GM18907 (cell line): Measurements from ENCODE around the gene FLNC.

ENCODE experiments used
- ATAC-seq: cut with Tn5 transposase; IDR thresholded peaks from one replicate; pipeline ENCODE4 v1.9.1; 2021; ENCODE audit warnings: mild to moderate bottlenecking, moderate library complexity; ENCODE audit not compliant: unreplicated experiment

The FLNC gene, protein sequence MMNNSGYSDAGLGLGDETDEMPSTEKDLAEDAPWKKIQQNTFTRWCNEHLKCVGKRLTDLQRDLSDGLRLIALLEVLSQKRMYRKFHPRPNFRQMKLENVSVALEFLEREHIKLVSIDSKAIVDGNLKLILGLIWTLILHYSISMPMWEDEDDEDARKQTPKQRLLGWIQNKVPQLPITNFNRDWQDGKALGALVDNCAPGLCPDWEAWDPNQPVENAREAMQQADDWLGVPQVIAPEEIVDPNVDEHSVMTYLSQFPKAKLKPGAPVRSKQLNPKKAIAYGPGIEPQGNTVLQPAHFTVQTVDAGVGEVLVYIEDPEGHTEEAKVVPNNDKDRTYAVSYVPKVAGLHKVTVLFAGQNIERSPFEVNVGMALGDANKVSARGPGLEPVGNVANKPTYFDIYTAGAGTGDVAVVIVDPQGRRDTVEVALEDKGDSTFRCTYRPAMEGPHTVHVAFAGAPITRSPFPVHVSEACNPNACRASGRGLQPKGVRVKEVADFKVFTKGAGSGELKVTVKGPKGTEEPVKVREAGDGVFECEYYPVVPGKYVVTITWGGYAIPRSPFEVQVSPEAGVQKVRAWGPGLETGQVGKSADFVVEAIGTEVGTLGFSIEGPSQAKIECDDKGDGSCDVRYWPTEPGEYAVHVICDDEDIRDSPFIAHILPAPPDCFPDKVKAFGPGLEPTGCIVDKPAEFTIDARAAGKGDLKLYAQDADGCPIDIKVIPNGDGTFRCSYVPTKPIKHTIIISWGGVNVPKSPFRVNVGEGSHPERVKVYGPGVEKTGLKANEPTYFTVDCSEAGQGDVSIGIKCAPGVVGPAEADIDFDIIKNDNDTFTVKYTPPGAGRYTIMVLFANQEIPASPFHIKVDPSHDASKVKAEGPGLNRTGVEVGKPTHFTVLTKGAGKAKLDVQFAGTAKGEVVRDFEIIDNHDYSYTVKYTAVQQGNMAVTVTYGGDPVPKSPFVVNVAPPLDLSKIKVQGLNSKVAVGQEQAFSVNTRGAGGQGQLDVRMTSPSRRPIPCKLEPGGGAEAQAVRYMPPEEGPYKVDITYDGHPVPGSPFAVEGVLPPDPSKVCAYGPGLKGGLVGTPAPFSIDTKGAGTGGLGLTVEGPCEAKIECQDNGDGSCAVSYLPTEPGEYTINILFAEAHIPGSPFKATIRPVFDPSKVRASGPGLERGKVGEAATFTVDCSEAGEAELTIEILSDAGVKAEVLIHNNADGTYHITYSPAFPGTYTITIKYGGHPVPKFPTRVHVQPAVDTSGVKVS (N-terminal part only)

DNA sequence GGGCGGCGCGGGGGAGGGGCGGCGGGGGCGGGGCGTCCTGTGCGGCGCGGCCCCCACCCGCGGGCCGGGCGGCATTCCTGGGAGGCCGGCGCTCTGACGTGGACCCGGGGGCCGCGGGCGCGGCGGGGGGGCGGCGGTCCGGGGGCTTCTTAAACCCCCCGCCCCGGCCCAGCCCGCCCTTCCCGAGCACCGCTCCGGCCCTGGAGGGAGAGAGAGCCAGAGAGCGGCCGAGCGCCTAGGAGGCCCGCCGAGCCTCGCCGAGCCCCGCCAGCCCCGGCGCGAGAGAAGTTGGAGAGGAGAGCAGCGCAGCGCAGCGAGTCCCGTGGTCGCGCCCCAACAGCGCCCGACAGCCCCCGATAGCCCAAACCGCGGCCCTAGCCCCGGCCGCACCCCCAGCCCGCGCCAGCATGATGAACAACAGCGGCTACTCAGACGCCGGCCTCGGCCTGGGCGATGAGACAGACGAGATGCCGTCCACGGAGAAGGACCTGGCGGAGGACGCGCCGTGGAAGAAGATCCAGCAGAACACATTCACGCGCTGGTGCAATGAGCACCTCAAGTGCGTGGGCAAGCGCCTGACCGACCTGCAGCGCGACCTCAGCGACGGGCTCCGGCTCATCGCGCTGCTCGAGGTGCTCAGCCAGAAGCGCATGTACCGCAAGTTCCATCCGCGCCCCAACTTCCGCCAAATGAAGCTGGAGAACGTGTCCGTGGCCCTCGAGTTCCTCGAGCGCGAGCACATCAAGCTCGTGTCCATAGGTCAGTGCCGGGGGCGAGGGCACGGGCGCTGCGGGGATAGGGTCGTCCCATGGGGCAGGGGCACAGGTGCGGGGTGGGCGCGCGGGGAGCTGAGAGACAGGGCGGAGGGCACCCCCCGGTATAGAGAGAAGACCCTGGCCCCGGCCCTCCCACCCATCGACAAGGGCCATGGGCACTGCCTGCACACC is at the start of gene FLNC:
Gene FLNC, plus strand, starts transcription at position 176 of the 947 bp plus-strand sequence. Its CDS starts 232 bp downstream, at position 408.
- ATAC-seq = no peak

DNA sequence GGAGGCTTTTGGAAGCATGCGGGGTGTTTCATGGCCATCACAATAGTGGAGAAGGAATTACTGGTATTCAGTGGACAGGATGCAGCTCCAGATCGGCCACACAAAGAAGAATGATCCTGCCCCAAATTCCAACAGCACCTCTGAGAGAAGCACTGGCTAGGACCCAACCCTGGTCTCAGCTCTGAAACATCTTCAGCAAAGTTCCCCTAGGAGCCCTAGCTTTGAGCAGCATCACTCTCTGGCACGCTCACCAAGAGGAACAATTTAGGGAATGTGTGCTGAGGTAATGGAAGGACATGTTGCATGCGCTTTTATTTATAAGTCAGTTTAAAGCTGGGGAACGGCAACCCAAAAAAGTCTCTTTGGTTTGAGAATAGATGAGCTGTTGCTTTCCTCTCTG is 49.1 kb upstream of the FLNC start:
- no peak for ATAC-seq

DNA sequence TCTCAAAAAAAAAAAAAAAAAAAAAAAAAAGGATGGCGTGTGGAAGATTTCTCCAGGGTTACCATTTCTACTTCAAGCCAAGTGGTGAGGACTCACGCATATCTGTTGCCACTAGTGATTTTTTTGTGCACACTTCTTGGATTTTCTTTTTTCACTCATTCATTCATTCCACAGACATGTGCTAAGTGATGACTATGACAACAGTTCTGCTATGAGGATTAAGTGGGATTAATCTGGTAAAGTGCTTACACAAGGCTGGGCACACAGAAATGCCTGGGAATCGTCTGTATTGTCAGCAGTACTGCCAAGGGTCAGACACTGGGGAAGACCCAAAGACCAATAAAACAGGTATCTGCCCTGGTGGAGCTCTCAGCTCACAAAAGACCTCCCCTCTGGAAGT is 48.4 kb upstream of the FLNC start:
- ATAC-seq = no peak

DNA sequence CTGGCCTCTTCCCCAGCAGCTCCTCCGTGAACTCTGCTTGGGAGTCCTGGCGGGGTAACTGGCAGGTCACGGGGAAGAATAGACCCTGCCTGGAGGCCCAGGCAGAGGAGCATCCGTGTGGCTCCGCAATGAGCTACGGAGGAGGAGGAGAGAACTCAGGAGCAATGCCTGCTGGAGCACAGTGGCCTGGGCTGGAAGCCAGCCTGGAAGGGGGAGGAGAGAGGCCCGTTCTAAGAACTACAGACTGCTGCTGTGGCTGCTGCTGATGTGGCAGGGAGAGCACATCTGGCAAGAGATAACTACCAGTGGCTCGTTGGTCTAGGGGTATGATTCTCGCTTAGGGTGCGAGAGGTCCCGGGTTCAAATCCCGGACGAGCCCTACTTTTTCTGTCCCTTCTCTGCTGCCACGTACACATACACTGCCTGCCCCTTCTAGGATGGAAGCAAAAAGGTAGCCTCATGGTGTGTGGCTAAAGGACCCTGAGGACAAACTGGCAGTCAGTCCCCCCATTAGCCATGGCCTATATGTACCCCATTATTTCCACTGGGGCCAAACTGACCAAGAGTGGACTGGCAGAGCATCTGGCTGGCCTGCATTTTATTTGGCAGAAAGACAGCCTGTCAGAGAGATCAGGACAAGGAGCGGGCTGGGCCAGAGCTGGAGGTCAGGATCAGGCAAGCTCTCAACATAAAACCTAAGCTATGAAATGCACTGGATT is 46.9 kb upstream of the FLNC start:
- ATAC-seq = no peak

DNA sequence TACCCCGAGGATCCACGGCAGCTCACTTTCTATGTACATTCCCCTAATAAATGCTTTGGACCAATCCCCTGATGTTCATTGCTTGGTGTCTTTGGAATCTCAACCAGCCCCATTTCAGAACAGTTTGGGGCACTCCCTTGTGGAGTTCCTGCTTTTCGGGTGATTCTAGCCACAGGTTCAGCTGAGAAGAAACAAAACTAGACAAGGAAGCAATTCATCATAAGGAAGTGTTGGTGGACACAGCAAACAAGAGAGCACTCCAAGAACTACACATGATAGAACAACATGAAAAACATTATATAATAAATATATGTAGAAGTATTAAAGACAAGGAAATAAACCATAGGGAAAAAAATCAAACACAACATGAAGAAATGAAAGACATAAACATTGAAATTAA is 44.5 kb upstream of the FLNC start:
- no peak for ATAC-seq

DNA sequence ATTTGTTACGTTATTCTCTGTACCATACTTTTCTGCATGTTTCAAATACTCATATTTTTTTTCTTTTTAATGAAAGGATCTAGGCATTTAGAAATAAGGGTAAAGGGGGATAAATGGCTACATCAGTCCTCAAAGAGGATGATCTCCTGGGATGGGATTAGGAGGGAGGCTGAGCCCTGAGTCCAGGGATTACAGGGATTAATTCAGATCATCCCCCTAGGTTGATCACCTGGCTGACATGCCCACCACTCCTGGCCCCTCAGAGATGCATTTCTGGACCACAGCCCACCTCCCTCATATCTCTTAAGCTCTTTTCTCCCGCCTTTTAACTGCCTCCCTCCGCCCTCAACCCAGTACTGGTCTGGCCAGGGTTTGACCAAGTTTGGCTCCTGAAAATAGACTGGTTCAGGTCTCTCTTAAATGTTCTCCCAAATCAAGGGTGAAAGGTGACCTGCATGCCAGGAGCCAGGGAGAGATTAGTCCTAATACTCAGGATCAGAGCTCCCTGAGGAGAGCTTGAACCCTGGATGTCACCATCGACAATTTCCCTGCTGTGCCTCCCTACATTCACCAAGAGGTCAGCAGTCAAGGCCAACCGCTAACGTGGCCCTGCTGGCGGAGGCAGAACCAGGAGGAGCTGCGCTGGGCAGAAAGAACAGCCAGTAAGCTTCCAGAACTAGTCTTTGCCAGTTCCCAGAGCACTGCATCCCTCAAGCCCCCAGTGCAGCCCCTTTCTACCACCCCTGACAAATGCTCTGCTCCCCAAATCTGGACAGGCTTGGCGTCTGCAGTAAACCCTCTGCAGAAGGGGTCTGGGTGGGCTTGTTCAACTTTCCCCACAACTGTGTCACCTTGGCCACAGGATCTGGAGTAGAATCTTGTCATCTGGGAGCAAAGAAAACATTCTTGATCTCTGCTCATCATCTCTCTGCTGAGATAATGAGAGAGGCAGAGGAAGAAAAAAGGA is 41.5 kb upstream of the FLNC start:
- no peak for ATAC-seq

DNA sequence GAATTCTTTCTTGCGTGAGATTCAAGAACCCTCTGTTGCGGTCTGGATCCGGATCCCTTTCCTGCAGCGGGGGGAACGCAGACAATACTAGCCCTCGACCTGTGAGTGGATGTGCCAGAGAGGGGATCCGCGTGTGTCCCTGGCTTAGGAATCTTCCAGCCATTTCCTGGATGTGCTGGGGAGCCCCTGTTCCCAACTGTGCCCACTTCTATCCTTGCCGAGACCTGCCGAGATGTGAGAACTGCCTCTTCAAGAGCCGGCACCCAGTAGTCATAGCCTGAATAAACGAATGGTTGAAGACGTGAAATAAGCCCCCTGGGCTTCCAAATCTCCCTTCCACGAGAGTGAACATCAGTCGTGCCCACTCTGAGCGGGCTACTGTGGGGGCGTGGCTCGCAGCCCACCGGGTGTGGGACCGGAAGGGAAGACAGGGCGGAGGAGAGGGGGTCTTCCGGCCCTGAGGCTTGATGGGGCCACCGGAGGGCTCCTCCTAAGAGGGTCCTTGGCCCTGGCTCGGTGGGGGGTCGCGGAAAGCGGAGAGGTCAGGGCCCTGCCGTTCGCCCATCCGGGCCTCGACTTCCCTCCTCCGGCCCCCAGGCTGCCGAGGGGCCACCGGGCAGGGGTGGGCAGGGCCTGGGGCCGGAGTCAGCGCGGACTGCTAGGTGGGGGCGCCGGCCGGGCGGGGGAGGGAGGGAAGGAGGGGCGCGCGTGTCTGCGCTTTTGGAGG is 39.7 kb upstream of the FLNC start:
- peak; percentile 17 for ATAC-seq

DNA sequence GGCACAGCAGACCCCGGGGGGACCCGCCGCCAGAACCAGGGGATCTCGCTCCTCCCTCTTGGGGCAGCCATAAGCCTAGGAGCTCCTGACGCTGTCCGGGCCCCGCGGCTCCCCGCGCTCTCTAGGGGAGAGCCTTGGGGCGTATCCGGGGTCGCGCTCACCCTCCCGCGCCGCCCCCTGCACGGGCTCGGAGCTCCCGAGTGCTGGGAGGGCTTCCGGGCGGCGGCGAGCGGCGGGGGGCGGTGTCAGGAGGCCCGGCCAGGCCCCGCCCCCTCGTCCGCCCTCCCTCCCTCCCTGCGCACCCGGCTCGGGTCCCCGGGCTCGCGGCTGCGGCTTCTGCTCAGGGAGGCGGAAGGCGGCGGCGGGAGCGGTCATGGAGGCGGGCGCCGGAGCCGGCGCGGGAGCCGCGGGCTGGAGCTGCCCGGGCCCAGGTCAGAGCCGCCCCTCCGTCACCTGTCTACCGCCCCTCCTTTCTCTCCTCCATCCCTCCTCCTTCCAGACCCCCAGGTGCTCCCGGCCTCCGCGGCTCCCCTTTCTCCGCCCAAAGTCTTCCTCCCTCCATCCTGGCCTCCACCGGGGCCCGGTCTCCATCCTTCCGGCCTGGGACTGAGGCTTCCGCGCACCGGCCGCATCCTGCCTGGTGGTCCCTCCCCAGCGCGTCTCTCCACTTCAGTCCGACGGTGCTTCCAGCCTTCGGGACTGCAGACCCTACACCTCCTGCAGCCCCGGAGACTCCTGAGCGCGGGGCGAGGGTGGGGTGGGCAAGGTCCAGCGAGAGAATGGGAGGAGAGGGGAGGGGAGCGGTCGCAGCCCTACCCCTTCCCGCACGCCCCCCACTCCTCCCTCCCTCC is 38.9 kb upstream of the FLNC start, which contains the start of gene CCDC136:
Gene CCDC136, plus strand, starts transcription at position 848 of the 851 bp plus-strand sequence. CDS start 444 bp downstream, outside the sequence.
- ATAC-seq = peak; percentile 73

DNA sequence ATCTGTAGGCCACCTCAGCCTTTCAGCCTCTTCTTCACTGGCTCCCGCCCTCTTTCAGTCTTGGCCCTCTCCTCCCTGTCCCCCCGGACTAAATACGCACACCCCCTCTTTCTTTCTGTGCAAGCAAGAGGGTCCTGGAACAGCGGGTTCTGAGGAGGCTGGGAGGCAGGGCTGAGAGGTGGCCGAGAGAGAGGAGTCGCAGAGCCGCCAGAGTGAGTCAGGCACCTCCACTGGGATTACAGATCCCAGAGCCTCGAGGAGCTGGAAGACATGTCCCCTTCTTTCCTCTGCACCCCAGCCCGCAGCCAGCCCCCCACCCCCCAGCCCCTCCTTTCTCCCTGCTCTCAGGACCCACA is 38.3 kb upstream of the FLNC start:
- ATAC-seq = no peak

DNA sequence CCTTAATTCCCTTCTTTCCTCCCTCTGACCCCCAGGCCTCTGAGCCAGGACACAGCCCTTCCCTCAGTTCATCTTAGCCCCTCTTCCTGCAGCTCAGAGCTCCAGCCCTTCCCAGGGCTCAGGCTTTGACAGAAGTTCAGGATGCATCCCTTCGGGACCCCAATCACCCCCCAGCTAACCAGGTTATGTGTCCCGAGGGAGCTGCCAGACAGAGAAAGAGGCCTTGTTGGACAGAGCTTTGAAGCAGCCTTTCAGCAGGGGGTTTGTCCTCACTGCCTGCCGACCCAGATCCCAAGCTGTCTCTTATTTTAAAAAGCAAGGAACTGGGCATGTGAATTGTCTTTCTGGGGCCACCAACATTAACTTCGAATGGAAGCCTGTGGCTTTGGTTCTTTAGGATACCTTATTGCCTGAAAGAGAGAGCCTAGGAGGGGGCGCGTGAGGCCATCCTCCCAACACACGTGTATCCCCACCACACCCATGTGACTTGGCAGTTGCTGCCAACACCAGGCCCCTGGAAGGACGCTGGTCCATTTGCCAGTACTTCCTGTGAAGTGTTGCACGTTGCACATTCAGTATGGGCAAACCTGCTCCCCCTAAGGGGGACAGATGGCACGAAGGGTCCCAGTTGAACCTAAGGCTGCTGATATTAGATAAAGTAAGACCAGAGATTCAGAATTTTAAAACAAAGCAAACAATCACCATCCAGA is 37.6 kb upstream of the FLNC start:
- no peak for ATAC-seq

DNA sequence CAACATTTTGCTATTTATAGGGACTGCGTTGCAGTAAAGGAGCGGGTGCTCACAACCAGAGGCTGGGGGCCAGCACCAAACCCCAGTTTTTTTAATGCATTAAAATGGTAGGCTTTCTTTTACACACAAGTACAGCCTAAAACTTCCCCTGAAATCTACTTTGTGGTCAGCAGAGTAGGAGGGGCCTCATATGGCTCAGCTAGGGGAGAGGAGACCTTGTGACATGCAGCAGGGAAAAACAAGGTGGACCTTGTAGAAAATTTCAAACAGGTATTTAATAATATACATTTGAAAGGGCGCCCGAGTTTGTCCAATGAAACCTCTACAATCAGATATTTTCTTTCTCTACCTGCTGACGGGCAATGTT is 37.0 kb upstream of the FLNC start:
- no peak for ATAC-seq

DNA sequence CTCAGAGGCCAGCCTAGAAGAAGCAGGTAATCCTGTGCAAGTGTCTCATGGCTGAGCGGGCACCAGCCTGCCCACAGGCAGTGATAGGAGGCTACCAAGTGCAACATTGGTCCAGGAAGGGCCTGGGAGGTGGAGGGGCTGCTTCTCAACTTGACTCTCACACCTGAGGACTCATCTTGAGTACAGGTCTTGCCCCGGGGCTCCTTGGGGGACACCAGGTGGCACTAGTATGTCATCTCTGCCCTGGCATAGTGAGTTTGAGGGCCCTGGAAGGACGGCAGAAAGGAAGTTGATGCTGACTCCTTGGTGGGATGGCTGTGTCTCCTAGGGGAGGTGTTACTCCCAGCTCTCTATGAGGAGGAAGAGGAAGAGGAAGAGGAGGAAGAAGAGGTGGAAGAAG is 36.2 kb upstream of the FLNC start:
- ATAC-seq = no peak

DNA sequence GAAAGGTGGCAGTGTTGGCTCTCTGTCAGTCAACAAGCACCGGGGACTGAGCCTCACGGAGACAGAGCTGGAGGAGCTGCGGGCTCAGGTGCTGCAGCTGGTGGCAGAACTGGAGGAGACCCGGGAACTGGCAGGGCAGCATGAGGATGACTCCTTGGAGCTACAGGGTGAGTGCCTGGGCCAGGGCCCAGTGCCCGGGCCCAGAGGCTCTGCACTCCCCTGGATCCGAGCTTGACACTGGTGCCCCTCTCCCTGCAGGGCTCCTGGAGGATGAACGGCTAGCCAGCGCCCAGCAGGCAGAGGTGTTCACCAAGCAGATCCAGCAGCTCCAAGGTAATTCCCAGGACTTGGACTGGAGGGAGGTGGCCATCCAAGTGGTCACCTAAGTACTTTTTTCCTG is 35.8 kb upstream of the FLNC start:
- no peak for ATAC-seq

DNA sequence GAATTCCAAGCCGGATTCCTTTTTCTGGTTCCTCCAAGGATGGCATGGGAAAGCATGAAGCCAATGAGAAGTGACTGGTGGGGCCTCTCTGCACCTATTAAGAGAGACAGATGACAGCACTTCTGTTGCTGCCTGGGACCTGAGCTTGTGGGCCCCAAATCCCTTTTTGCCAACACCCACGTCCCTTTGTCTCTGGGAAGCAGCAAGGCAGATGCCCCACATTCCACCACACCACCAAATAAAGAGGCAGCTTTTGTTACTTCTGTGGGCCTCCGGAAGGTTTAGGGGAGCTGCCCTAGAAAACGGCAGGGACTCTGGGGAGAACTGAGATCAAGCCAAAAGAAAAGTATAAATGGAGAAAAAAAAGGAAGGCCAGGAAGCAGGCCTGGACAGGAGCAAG is 35.1 kb upstream of the FLNC start:
- ATAC-seq = no peak

DNA sequence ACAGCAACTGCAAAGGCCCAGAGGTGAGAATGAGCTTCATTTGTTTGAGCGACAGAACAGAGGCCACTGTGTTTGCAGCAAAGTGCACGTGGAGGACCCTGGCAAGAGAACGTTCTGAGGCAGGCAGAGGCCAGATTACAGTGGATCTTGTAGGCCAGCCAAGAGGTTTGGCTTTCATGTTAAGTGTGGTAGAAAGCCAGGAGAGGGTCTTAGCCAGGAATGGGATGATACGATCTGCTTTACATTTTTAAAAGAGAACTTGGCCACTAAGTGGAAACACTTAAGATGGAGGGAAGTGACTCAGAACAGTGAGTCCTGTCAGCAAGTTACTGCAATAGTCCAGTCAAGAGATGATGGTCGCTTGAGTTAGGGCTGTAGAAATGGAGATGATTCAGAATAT is 33.9 kb upstream of the FLNC start:
- no peak for ATAC-seq

DNA sequence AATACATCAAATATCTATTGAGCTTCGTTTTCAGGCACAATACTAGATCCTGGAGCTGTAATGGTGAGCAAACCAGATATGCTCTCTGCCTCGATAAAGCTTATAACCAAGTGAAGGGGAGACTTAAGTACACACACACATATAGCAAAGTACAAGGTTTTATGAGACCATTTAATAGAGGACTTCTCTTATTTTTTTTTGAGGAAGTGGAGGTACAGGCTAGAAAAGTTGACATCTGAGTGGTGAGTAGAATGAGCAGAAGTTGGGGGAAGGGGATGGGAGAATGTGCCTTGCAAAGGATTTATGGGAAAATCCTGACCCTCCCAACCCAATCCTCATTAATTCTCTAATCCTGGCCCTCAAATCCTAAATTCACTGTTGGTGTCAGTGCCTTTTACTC is 30.8 kb upstream of the FLNC start:
- no peak for ATAC-seq
